GM12878 (cell line): Measurements from ENCODE around the gene ZNF408. TPM values are rescaled to one million over a fixed set of nuclear protein-coding genes. Genes with fewer than 3 reads are reported as not detected.

Experiments
- ATAC-seq: fragments of 200-7000 bp; cut with Tn5 transposase; 3 replicates; pipeline ENCODE4 v1.9.1; 2020; ENCODE audit warnings: mild to moderate bottlenecking, moderate library complexity
- BruUV-seq: library from RNA; stranded (reverse); fragments of 400-500 nt; replicated peaks from 2 replicates; lab custom pipeline; 2021; lab: Mats Ljungman, UMichigan
- CTCF ChIA-PET: fragments of 300-600 bp; sonication (Branson Sonifier 250); formaldehyde crosslinking; extraction: SDS; loops from one replicate; lab custom pipeline; 2021; ENCODE audit warnings: inconsistent platforms; lab: Yijun Ruan, JAX
- POLR2A ChIA-PET: fragments of 350-600 bp; formaldehyde crosslinking; extraction: SDS; loops from one replicate; lab custom pipeline; 2021; ENCODE audit warnings: inconsistent platforms; lab: Charles Lee
- RAD21 ChIA-PET: fragments of 300-600 bp; sonication (Branson Sonifier 250); formaldehyde crosslinking; loops from one replicate; lab custom pipeline; 2023; ENCODE audit warnings: antibody characterized with exemption; ENCODE audit not compliant: unreplicated experiment; lab: Charles Lee
- SMC1A ChIA-PET: fragments of 300-600 bp; sonication (Branson Sonifier 250); formaldehyde crosslinking; loops from one replicate; lab custom pipeline; 2023; ENCODE audit not compliant: unreplicated experiment, uncharacterized antibody; lab: Charles Lee
- DNase-seq: peaks from one replicate; pipeline ENCODE4 v3.0.0-alpha.2; 2011; ENCODE audit warnings: low read depth, low spot score
- FAIRE-seq: peaks from 3 replicates; lab custom pipeline; 2011; peaks lifted over from hg19 to GRCh38; lab: Jason Lieb, UNC
- H2AFZ ChIP-seq: 2 replicates; pipeline ENCODE4 v1.6.0; 2011; ENCODE audit warnings: low read depth, low read length, control low read depth; ENCODE audit not compliant: control insufficient read depth
- H3K27ac ChIP-seq: 2 replicates; pipeline ENCODE4 v1.5.1; 2011; ENCODE audit warnings: control low read depth; ENCODE audit not compliant: control insufficient read depth, insufficient read depth
- H3K27me3 ChIP-seq, 2 experiments: replicated peaks in 1 of 2; 2 replicates each; pipeline versions ENCODE4 v1.6.0 to v1.6.1; 2011; ENCODE audit warnings: low read length in 1 of 2; ENCODE audit not compliant: control insufficient read depth in 2 of 2, insufficient read depth in 2 of 2
- H3K36me3 ChIP-seq, 2 experiments: 2 replicates each; pipeline ENCODE4 v1.5.1; 2011; ENCODE audit warnings: low read length in 1 of 2; ENCODE audit not compliant: control insufficient read depth in 2 of 2, insufficient read depth in 2 of 2
- H3K4me1 ChIP-seq: 2 replicates; pipeline ENCODE4 v1.6.1; 2011; ENCODE audit warnings: mild to moderate bottlenecking, low read length, moderate library complexity, mixed read lengths; ENCODE audit not compliant: control insufficient read depth, insufficient read depth
- H3K4me2 ChIP-seq: 2 replicates; pipeline ENCODE4 v1.6.0; 2011; ENCODE audit warnings: control low read depth; ENCODE audit not compliant: control insufficient read depth, insufficient read depth
- H3K4me3 ChIP-seq: fragments of 200-600 bp; sonication (generic); 2 replicates; pipeline ENCODE4 v1.5.1; 2016
- H3K79me2 ChIP-seq: 2 replicates; pipeline ENCODE4 v1.6.0; 2011; ENCODE audit warnings: low read length; ENCODE audit not compliant: control insufficient read depth, insufficient read depth
- H3K9ac ChIP-seq: 2 replicates; pipeline ENCODE4 v1.8.0; 2011; ENCODE audit warnings: low read length, control low read depth, mixed read lengths; ENCODE audit not compliant: control insufficient read depth, insufficient read depth
- H3K9me3 ChIP-seq: replicated peaks from 3 replicates; pipeline ENCODE4 v1.5.1; 2011; ENCODE audit warnings: mild to moderate bottlenecking, low read length; ENCODE audit not compliant: control insufficient read depth, insufficient read depth
- H4K20me1 ChIP-seq: 2 replicates; pipeline ENCODE4 v1.6.0; 2011; ENCODE audit not compliant: control insufficient read depth, insufficient read depth
- FOXK2 ChIP-seq: fragments of 450-650 bp; IDR thresholded peaks from 2 replicates; pipeline ENCODE4 v1.6.1; 2017; ENCODE audit warnings: mild to moderate bottlenecking, moderate library complexity
- HDAC2 ChIP-seq: fragments of 200-600 bp; sonication (generic); IDR thresholded peaks from 2 replicates; pipeline ENCODE4 v1.6.1; 2017
- IRF3 ChIP-seq: fragments of 450-650 bp; IDR thresholded peaks from 2 replicates; pipeline ENCODE4 v1.6.1; 2014; ENCODE audit warnings: mild to moderate bottlenecking
- IRF4 ChIP-seq: IDR thresholded peaks from 2 replicates; pipeline ENCODE4 v1.6.1; 2011; ENCODE audit warnings: low read depth, low read length
- MXI1 ChIP-seq: fragments of 150-350 bp; IDR thresholded peaks from 2 replicates; pipeline ENCODE4 v1.6.1; 2011; ENCODE audit warnings: low read depth, mild to moderate bottlenecking, inconsistent platforms, low read length, improper control_type of control experiment
- NBN ChIP-seq: fragments of 450-650 bp; IDR thresholded peaks from 2 replicates; pipeline ENCODE4 v1.6.1; 2016
- NRF1 ChIP-seq: conservative IDR thresholded peaks from 2 replicates; pipeline ENCODE4 v1.6.1; 2011; ENCODE audit warnings: mild to moderate bottlenecking, low read depth, low read length, improper control_type of control experiment
- SPI1 ChIP-seq: IDR thresholded peaks from 2 replicates; pipeline ENCODE4 v1.6.1; 2011; ENCODE audit warnings: low read depth, mild to moderate bottlenecking, low read length, moderate library complexity, borderline replicate concordance; ENCODE audit not compliant: insufficient read depth
- SREBF1 ChIP-seq: IDR thresholded peaks from 2 replicates; pipeline ENCODE4 v1.6.1; 2012; ENCODE audit warnings: mild to moderate bottlenecking, low read length
- SUZ12 ChIP-seq: fragments of 200-600 bp; sonication (generic); IDR thresholded peaks from one replicate; pipeline ENCODE4 v1.6.1; 2018; ENCODE audit warnings: antibody characterized with exemption, mild to moderate bottlenecking; ENCODE audit not compliant: unreplicated experiment
- ZNF207 ChIP-seq: fragments of 450-650 bp; IDR thresholded peaks from 2 replicates; pipeline ENCODE4 v1.6.1; 2014; ENCODE audit warnings: antibody characterized with exemption, mild to moderate bottlenecking, borderline replicate concordance
- WGBS: methylation state at CpG from one replicate; pipeline ENCODE4 v1.1.6; 2016; ENCODE audit warnings: low lambda C conversion rate; ENCODE audit not compliant: insufficient replicate concordance, insufficient coverage; ENCODE audit errors: missing lambda C conversion rate; 5-methylcytosine and 5-hydroxymethylcytosine counted together
- in situ Hi-C: fragments of 300-500 bp; cut with MboI; formaldehyde crosslinking; loops from 9 replicates; pipeline ENCODE4 v1.14.3; 2018; ENCODE audit warnings: mixed read lengths
- intact Hi-C: fragments of 100-400 bp; cut with micrococcal nuclease; formaldehyde crosslinking; loops from one replicate; pipeline ENCODE4 v1.14.2; 2022; ENCODE audit not compliant: unreplicated experiment
- polyA plus RNA-seq, 11 experiments: library from polyadenylated mRNA; depleted of rRNA in 4 of 11; unstranded in 6 of 11; stranded (reverse) in 5 of 11; fragments of >200 nt; fragmentation: Nextera tagmentation in 4 of 11; fragmentation: Illumina TruSeq in 1 of 11; extraction: Ambion mirVana in 4 of 11; extraction: Trizol in 1 of 11; gene quantifications; 1 replicate in 1 of 11; 2 replicates in 10 of 11; pipeline versions ENCODE4 v1.2.1 to v1.2.3, GENCODE V29; 2011 to 2016; ENCODE audit warnings: inconsistent platforms in 2 of 11, missing spikeins in 2 of 11, low read depth in 1 of 11
- total RNA-seq, 4 experiments: library from RNA; depleted of rRNA in 3 of 4; stranded (reverse); fragments of >200 nt in 3 of 4; fragmentation: Illumina TruSeq in 1 of 4; extraction: Trizol in 1 of 4; gene quantifications; 2 replicates each; pipeline versions ENCODE4 v1.2.1 to v1.2.3, GENCODE V29; 2013 to 2021
- TF ChIP-seq, protein P1 (sequence below): IDR thresholded peaks from 2 replicates; pipeline ENCODE4 v1.6.1; 2012; ENCODE audit warnings: low read length, inconsistent platforms
- TF ChIP-seq, protein P2 (sequence below): IDR thresholded peaks from 2 replicates; pipeline ENCODE4 v1.6.1; 2011; ENCODE audit warnings: mild to moderate bottlenecking, low read depth, low read length, moderate library complexity; ENCODE audit not compliant: insufficient replicate concordance

ZNF408 gene
- total and polyA plus RNA-seq, 10 of the 15 experiments (the other 5 are each of a cell fraction or from before 2014, with no cell fraction given): 0.19 to 11.3 (median 7.2) TPM

DNA sequence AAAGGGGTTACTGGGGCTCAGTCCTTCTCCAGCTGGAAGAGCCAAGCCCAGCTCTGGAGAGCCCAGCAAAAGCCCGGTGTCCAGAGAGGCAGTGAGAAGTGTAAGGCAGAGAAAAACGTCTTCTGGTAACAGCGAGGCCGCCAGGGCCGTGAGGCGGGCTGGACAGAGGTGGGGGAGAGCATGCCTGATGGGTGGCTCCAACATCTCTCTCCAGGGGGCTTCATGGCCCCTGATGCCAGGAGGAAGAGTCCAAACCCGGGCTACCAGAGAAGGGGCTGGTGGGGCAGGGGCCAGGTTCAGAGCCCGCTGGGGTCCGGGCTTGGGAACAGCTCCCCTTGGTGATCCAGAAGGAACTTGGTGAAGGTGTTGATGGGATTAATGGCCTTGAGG, 22.1 kb upstream of the ZNF408 start:
- BruUV-seq: no TSS peak
- in situ Hi-C loops (no loop called here), intact Hi-C loops (no loop called here)
- CTCF ChIA-PET: no interaction called here
- 77% methylated on average over 9 of the region's 9 CpGs for WGBS
- peaks cover 3 to 25% of the 10 kb centered on the region in 2 experiments; a peak in 3 of 4 replicates for H3K36me3 ChIP-seq
- no peak overlapping the region for H2AFZ ChIP-seq
- no peak overlapping the region for H3K4me3 ChIP-seq
- H4K20me1 ChIP-seq: no peaks in the 10 kb centered on the region
- no peak for DNase-seq
- RAD21 ChIA-PET: no interaction called here
- no peak overlapping the region for H3K4me2 ChIP-seq
- H3K27me3 ChIP-seq: no peaks in the 10 kb centered on the region
- no peaks in the 10 kb centered on the region for H3K9me3 ChIP-seq
- no peaks in the 10 kb centered on the region for H3K79me2 ChIP-seq
- FAIRE-seq: no peak
- H3K27ac ChIP-seq: no peak overlapping the region
- H3K4me1 ChIP-seq: no peaks in the 10 kb centered on the region
- no peak overlapping the region for H3K9ac ChIP-seq
- POLR2A ChIA-PET: no interaction called here
- no peak for TF ChIP-seq ZNF207
- no peak for TF ChIP-seq IRF3
- TF ChIP-seq MXI1: no peak
- no peak for TF ChIP-seq FOXK2
- SMC1A ChIA-PET: no interaction called here
- no peak for ATAC-seq

GRCh38 chr11:46679241-46680163, 21.3 kb upstream of the ZNF408 start:
- no peak for DNase-seq
- ChIA-PET SMC1A (interaction anchor here (0.7 kb wide), 1 partner anchor 202 kb away, joined by 3 read pairs; no protein-coding TSS in a partner anchor), POLR2A (no interaction called here), CTCF (no interaction called here), RAD21 (no interaction called here)
- no peak for FAIRE-seq
- no peak overlapping the region for H3K4me2 ChIP-seq
- no peaks in the 10 kb centered on the region for H3K27me3 ChIP-seq
- BruUV-seq: no TSS peak
- H3K79me2 ChIP-seq: no peaks in the 10 kb centered on the region
- no peak overlapping the region for H3K27ac ChIP-seq
- H3K36me3 ChIP-seq: peaks cover 3 to 25% of the 10 kb centered on the region in 2 experiments; a peak in 3 of 4 replicates
- no peak overlapping the region for H2AFZ ChIP-seq
- H3K9ac ChIP-seq: no peak overlapping the region
- in situ Hi-C loops (no loop called here), intact Hi-C loops (no loop called here)
- H4K20me1 ChIP-seq: no peaks in the 10 kb centered on the region
- no peak for ATAC-seq
- no peak overlapping the region for H3K4me3 ChIP-seq
- no peaks in the 10 kb centered on the region for H3K4me1 ChIP-seq
- 89% methylated on average over 25 of the region's 26 CpGs for WGBS
- H3K9me3 ChIP-seq: no peaks in the 10 kb centered on the region
- TF ChIP-seq IRF4 (no peak), NBN (no peak), NRF1 (no peak), SREBF1 (no peak), SPI1 (no peak), HDAC2 (no peak), SUZ12 (no peak)
- TF ChIP-seq, protein P1, sequence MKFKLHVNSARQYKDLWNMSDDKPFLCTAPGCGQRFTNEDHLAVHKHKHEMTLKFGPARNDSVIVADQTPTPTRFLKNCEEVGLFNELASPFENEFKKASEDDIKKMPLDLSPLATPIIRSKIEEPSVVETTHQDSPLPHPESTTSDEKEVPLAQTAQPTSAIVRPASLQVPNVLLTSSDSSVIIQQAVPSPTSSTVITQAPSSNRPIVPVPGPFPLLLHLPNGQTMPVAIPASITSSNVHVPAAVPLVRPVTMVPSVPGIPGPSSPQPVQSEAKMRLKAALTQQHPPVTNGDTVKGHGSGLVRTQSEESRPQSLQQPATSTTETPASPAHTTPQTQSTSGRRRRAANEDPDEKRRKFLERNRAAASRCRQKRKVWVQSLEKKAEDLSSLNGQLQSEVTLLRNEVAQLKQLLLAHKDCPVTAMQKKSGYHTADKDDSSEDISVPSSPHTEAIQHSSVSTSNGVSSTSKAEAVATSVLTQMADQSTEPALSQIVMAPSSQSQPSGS: no peak
- TF ChIP-seq, protein P2, sequence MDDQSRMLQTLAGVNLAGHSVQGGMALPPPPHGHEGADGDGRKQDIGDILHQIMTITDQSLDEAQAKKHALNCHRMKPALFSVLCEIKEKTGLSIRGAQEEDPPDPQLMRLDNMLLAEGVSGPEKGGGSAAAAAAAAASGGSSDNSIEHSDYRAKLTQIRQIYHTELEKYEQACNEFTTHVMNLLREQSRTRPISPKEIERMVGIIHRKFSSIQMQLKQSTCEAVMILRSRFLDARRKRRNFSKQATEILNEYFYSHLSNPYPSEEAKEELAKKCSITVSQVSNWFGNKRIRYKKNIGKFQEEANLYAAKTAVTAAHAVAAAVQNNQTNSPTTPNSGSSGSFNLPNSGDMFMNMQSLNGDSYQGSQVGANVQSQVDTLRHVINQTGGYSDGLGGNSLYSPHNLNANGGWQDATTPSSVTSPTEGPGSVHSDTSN: no peak
